Renal cortical epithelial cell (primary cell): ENCODE results near the gene MCM5. TPM values are rescaled to one million over a fixed set of nuclear protein-coding genes. Genes with fewer than 3 reads are reported as not detected.
A peak's percentile ranks its signal among the peaks of the same experiment; 100 is the strongest.

Experiments
- DNase-seq: peaks from one replicate; pipeline ENCODE4 v3.0.0-alpha.2; 2011; ENCODE audit warnings: low read depth
- total RNA-seq: library from RNA; depleted of rRNA; stranded (reverse); fragments of >200 nt; gene quantifications from 2 replicates; pipeline ENCODE4 v1.2.3, GENCODE V29; 2014

MCM5 gene
- 11.4 and 43.6 TPM in 2 replicates for total RNA-seq

- peak; percentile 92 for DNase-seq
Observed at GRCh38 chr22:35399678-35400500, at the start of gene MCM5. Gene MCM5, plus strand, starts transcription at chr22:35400140. Its CDS starts 299 bp downstream, at chr22:35400439.

GRCh38 chr22:35350539-35351503 is 49.1 kb upstream of the MCM5 start:
- DNase-seq = peak; percentile 76

- peak; percentile 44 for DNase-seq
Observed at GRCh38 chr22:35352214-35353111, 47.5 kb upstream of the MCM5 start.

- DNase-seq = no peak
Observed at GRCh38 chr22:35353318-35353717, 46.6 kb upstream of the MCM5 start.

- DNase-seq = no peak
Observed at GRCh38 chr22:35354068-35354467, 45.9 kb upstream of the MCM5 start.

- DNase-seq = peak; percentile 84
Observed at GRCh38 chr22:35357883-35358621, 41.9 kb upstream of the MCM5 start.

- no peak for DNase-seq
Observed at GRCh38 chr22:35359380-35360065, 40.4 kb upstream of the MCM5 start.

GRCh38 chr22:35361001-35361558 is 38.9 kb upstream of the MCM5 start:
- DNase-seq = no peak

GRCh38 chr22:35363566-35364086 is 36.3 kb upstream of the MCM5 start:
- DNase-seq = no peak

- peak; percentile 84 for DNase-seq
Observed at GRCh38 chr22:35364230-35364629, 35.7 kb upstream of the MCM5 start.

GRCh38 chr22:35367331-35367886 is 32.5 kb upstream of the MCM5 start:
- DNase-seq = no peak

GRCh38 chr22:35368386-35368785 is 31.6 kb upstream of the MCM5 start:
- DNase-seq = no peak

- DNase-seq = no peak
Observed at GRCh38 chr22:35369996-35370395, 29.9 kb upstream of the MCM5 start.

GRCh38 chr22:35373781-35374180 is 26.2 kb upstream of the MCM5 start:
- DNase-seq = no peak

GRCh38 chr22:35375031-35375430 is 24.9 kb upstream of the MCM5 start:
- DNase-seq = no peak

GRCh38 chr22:35375526-35375925 is 24.4 kb upstream of the MCM5 start:
- no peak for DNase-seq

- DNase-seq = peak; percentile 99
Observed at GRCh38 chr22:35376728-35377472, 23.0 kb upstream of the MCM5 start.

- DNase-seq = no peak
Observed at GRCh38 chr22:35377735-35378134, 22.2 kb upstream of the MCM5 start.

GRCh38 chr22:35378621-35379020 is 21.3 kb upstream of the MCM5 start:
- no peak for DNase-seq
